Caco-2 (cell line): Measurements from ENCODE around the gene TNRC6B. TPM values are rescaled to one million over a fixed set of nuclear protein-coding genes. Genes with fewer than 3 reads are reported as not detected.

Source experiments
- BruUV-seq: library from RNA; stranded (reverse); fragments of 400-500 nt; replicated peaks from 2 replicates; lab custom pipeline; 2021; lab: Mats Ljungman, UMichigan
- CTCF ChIA-PET: fragments of 300-600 bp; sonication (Branson Sonifier 250); formaldehyde crosslinking; loops from one replicate; lab custom pipeline; 2022; ENCODE audit warnings: antibody characterized with exemption; lab: Charles Lee
- POLR2A ChIA-PET: fragments of 300-600 bp; sonication (Branson Sonifier 250); formaldehyde crosslinking; loops from one replicate; lab custom pipeline; 2022; ENCODE audit warnings: antibody characterized with exemption; lab: Charles Lee
- DNase-seq, 2 experiments: peaks; one replicate each; pipeline versions ENCODE4 v3.0.0 to v3.0.0-alpha.2; 2020 to 2022
- H3K27me3 ChIP-seq: replicated peaks from 2 replicates; pipeline ENCODE4 v1.6.0; 2011; ENCODE audit warnings: low read length; ENCODE audit not compliant: control insufficient read depth, insufficient read depth
- H3K36me3 ChIP-seq: 2 replicates; pipeline ENCODE4 v1.5.1; 2011; ENCODE audit warnings: low read length; ENCODE audit not compliant: control insufficient read depth, insufficient read depth
- H3K4me1 ChIP-seq: fragments of 250-450 bp; sonication (Bioruptor Pico); 2 replicates; pipeline ENCODE4 v1.5.1; 2020; ENCODE audit warnings: mild to moderate bottlenecking
- H3K4me3 ChIP-seq: 2 replicates; pipeline ENCODE4 v1.5.1; 2011; ENCODE audit warnings: low read depth, mild to moderate bottlenecking, control low read depth, low read length
- H3K9me3 ChIP-seq: fragments of 250-450 bp; sonication (Bioruptor Pico); 2 replicates; pipeline ENCODE4 v1.5.1; 2020; ENCODE audit warnings: mild to moderate bottlenecking, moderate library complexity
- H3K27ac Mint-ChIP-seq: one replicate; pipeline ENCODE4 v1.8.0; 2022; ENCODE audit warnings: mixed read lengths; ENCODE audit not compliant: unreplicated experiment
- H3K27me3 Mint-ChIP-seq: one replicate; pipeline ENCODE4 v1.8.0; 2022; ENCODE audit warnings: mixed read lengths; ENCODE audit not compliant: insufficient read depth, unreplicated experiment
- H3K36me3 Mint-ChIP-seq: one replicate; pipeline ENCODE4 v1.8.0; 2022; ENCODE audit warnings: mild to moderate bottlenecking, mixed read lengths; ENCODE audit not compliant: insufficient read depth, unreplicated experiment
- H3K4me1 Mint-ChIP-seq: one replicate; pipeline ENCODE4 v1.8.0; 2022; ENCODE audit warnings: low read depth, mixed read lengths; ENCODE audit not compliant: unreplicated experiment
- H3K4me3 Mint-ChIP-seq: one replicate; pipeline ENCODE4 v1.8.0; 2022; ENCODE audit warnings: mild to moderate bottlenecking, moderate library complexity, mixed read lengths; ENCODE audit not compliant: unreplicated experiment
- H3K9me3 Mint-ChIP-seq: one replicate; pipeline ENCODE4 v1.8.0; 2022; ENCODE audit warnings: mixed read lengths; ENCODE audit not compliant: unreplicated experiment
- intact Hi-C: fragments of 100-400 bp; cut with micrococcal nuclease; formaldehyde crosslinking; loops from one replicate; pipeline ENCODE4 v1.10.0; 2022; ENCODE audit not compliant: unreplicated experiment
- total RNA-seq: library from RNA; stranded (reverse); gene quantifications from 2 replicates; pipeline ENCODE4 v1.2.3, GENCODE V29; 2022
- TF ChIP-seq, protein P1 (sequence below), 2 experiments: fragments of 200-600 bp in 1 of 2; IDR thresholded peaks; 1 replicate in 1 of 2; 2 replicates in 1 of 2; pipeline versions ENCODE4 v1.5.1 to v1.8.0; 2011 to 2022; ENCODE audit warnings: antibody characterized with exemption in 1 of 2, control low read depth in 1 of 2, inconsistent platforms in 1 of 2, low read depth in 1 of 2, low read length in 1 of 2, mild to moderate bottlenecking in 1 of 2, moderate library complexity in 1 of 2; ENCODE audit not compliant: insufficient read depth in 1 of 2, severe bottlenecking in 1 of 2, unreplicated experiment in 1 of 2

TNRC6B gene
- total RNA-seq, 1 experiment from 2014 or later = 23.5 TPM

DNA sequence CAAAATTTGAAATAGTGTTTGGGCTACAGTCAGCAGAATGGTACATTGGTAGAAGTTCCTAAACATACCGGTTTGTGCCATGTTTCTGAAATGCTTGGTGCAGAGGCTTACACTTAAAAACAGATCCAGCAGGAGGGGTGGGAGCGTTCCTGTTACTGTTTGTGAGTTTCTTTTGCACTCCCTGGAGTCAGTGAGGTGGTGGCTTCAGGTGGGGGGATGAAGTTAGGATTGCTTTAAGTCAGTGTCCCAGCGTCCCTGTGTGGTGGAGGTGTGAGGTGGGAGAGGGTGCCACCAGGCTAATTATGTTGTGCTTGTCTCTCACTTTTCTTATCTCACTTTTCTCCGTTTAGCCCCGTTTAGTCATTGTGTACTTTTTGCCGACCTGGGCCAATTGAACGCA is 9.7 kb downstream of the TNRC6B start:
- H3K4me3 Mint-ChIP-seq = no peak overlapping the region
- TF ChIP-seq, protein P1, sequence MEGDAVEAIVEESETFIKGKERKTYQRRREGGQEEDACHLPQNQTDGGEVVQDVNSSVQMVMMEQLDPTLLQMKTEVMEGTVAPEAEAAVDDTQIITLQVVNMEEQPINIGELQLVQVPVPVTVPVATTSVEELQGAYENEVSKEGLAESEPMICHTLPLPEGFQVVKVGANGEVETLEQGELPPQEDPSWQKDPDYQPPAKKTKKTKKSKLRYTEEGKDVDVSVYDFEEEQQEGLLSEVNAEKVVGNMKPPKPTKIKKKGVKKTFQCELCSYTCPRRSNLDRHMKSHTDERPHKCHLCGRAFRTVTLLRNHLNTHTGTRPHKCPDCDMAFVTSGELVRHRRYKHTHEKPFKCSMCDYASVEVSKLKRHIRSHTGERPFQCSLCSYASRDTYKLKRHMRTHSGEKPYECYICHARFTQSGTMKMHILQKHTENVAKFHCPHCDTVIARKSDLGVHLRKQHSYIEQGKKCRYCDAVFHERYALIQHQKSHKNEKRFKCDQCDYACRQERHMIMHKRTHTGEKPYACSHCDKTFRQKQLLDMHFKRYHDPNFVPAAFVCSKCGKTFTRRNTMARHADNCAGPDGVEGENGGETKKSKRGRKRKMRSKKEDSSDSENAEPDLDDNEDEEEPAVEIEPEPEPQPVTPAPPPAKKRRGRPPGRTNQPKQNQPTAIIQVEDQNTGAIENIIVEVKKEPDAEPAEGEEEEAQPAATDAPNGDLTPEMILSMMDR (IDR thresholded peaks at IDR 0.05; ENCODE audit: insufficient read depth in 1 of 2, low read depth in 1 of 2, low read length in 1 of 2, severe bottlenecking in 1 of 2, unreplicated experiment in 1 of 2) = no peak
- CTCF ChIA-PET = no interaction called here
- H3K4me1 Mint-ChIP-seq = peaks cover 34% of the 10 kb centered on the region
- no peaks in the 10 kb centered on the region for H3K27me3 ChIP-seq
- peaks cover 11% of the 10 kb centered on the region for H3K36me3 Mint-ChIP-seq
- no peaks in the 10 kb centered on the region for H3K27me3 Mint-ChIP-seq
- no peaks in the 10 kb centered on the region for H3K9me3 ChIP-seq
- peaks cover 10% of the 10 kb centered on the region for H3K9me3 Mint-ChIP-seq
- H3K4me1 ChIP-seq = peaks cover 12% of the 10 kb centered on the region; the same call in 1 of the 2 replicates
- BruUV-seq = no TSS peak
- no peak overlapping the region for H3K27ac Mint-ChIP-seq
- no peak for DNase-seq
- no peaks in the 10 kb centered on the region for H3K36me3 ChIP-seq
- intact Hi-C loops = no loop called here
- no peak overlapping the region for H3K4me3 ChIP-seq
- POLR2A ChIA-PET = no interaction called here

DNA sequence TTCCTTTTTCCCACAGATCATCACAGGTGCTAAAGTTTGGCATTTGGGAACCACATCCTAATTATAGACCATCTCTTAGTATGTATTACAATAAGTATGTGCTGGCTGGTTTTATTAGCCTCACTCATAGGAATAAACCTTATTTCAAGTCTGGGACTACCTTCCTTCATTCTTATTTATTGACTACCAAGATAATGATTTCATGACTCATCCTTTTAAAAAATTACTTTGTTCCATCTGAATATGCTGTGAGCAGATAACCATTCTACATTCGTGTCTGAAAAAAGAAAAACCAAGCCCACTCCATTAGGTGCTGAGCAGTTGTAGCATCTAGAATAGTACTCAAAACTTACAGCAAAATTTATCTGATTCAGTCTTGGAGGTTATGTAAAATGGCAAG is 12.3 kb downstream of the TNRC6B start:
- no peaks in the 10 kb centered on the region for H3K27me3 Mint-ChIP-seq
- BruUV-seq = no TSS peak
- H3K9me3 ChIP-seq = no peaks in the 10 kb centered on the region
- H3K36me3 ChIP-seq = no peaks in the 10 kb centered on the region
- peaks cover 6% of the 10 kb centered on the region for H3K36me3 Mint-ChIP-seq
- no peak overlapping the region for H3K4me3 ChIP-seq
- no peak for DNase-seq
- H3K27me3 ChIP-seq = no peaks in the 10 kb centered on the region
- TF ChIP-seq, protein P1 (IDR thresholded peaks at IDR 0.05; ENCODE audit: insufficient read depth in 1 of 2, low read depth in 1 of 2, low read length in 1 of 2, severe bottlenecking in 1 of 2, unreplicated experiment in 1 of 2) = no peak
- POLR2A ChIA-PET = no interaction called here
- H3K4me3 Mint-ChIP-seq = no peak overlapping the region
- peaks cover 19% of the 10 kb centered on the region for H3K4me1 Mint-ChIP-seq
- intact Hi-C loops = loop anchor here (5.0 to 10.0 kb wide), 2 partner anchors 148 to 155 kb away; partner anchors contain the start of gene ADSL
- CTCF ChIA-PET = no interaction called here
- no peak overlapping the region for H3K27ac Mint-ChIP-seq
- H3K9me3 Mint-ChIP-seq = no peaks in the 10 kb centered on the region
- 0 out of 2 replicates have a peak, but pooled peaks cover 5% of the 10 kb centered on the region for H3K4me1 ChIP-seq

DNA sequence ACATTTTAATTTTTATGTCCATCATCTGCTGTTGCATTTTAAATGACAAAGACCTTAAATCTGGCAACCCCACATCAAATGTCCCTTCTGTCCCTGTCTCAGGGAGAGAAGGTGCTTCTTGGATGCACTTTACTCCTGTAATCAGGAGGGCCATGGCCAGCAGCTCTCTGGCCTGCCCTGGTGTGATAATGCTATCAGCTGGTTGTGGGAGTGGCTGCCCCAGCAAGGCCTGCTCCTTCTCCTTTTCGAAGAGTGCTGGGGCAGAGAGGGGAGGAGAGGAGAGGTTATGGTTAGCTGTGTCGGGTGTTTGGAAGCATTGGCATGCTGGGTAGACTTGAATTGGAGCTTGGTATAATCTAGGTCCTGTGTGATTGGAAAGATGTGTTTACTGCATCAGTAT is 12.8 kb downstream of the TNRC6B start:
- TF ChIP-seq, protein P1 (IDR thresholded peaks at IDR 0.05; ENCODE audit: insufficient read depth in 1 of 2, low read depth in 1 of 2, low read length in 1 of 2, severe bottlenecking in 1 of 2, unreplicated experiment in 1 of 2) = no peak
- H3K36me3 Mint-ChIP-seq = peaks cover 6% of the 10 kb centered on the region
- BruUV-seq = no TSS peak
- Histone ChIP-seq H3K4me3 (no peak overlapping the region), H3K9me3 (no peaks in the 10 kb centered on the region), H3K36me3 (no peaks in the 10 kb centered on the region), H3K27me3 (no peaks in the 10 kb centered on the region), H3K4me1 (0 out of 2 replicates have a peak, but pooled peaks cover 5% of the 10 kb centered on the region)
- DNase-seq = no peak
- H3K9me3 Mint-ChIP-seq = no peaks in the 10 kb centered on the region
- H3K4me3 Mint-ChIP-seq = no peak overlapping the region
- H3K4me1 Mint-ChIP-seq = peaks cover 19% of the 10 kb centered on the region
- H3K27me3 Mint-ChIP-seq = no peaks in the 10 kb centered on the region
- ChIA-PET CTCF (no interaction called here), POLR2A (interaction anchor here (0.5 kb wide), 1 partner anchor 628 kb away, joined by 4 read pairs; the partner anchor contains the start of gene SLC25A17)
- intact Hi-C loops = loop anchor here (5.0 to 10.0 kb wide), 2 partner anchors 148 to 154 kb away; partner anchors contain the start of gene ADSL
- no peak overlapping the region for H3K27ac Mint-ChIP-seq
